Measurements from ENCODE around the gene ARHGEF2. TPM values are rescaled to one million over a fixed set of nuclear protein-coding genes. Genes with fewer than 3 reads are reported as not detected.

ARHGEF2 gene
- total RNA-seq, 1 experiment from 2014 or later: 69.5 TPM

- Mint-ChIP-seq H3K4me1 (peaks cover 20% of the 10 kb centered on the region), H3K9me3 (no peaks in the 10 kb centered on the region), H3K36me3 (peaks cover 35% of the 10 kb centered on the region), H3K27ac (no peak within 1 kb of the TSS), H3K4me3 (no peak within 1 kb of the TSS), H3K27me3 (ENCODE audit: low read depth) (no peaks in the 10 kb centered on the region)
- DNase-seq (ENCODE audit: low spot score) (peak; percentile 88), ATAC-seq (peak; percentile 92)
- CTCF ChIA-PET: interaction anchor here (0.7 to 4.4 kb wide), 13 partner anchors 9 to 196 kb away, joined by 3 to 26 read pairs (median 5); partner anchors contain the start of genes ARHGEF2 and SYT11
- POLR2A ChIA-PET: interaction anchor here (0.9 to 1.5 kb wide), 6 partner anchors 10 to 126 kb away, joined by 3 to 9 read pairs (median 4); partner anchors contain the start of gene RAB25
- TF ChIP-seq JUN (CRISPR knock-in tag; IDR thresholded peaks at IDR 0.05): 0 out of 2 replicates have a peak, but pooled peaks have one; percentile 22
- no peak for TF ChIP-seq TEAD4 (CRISPR knock-in tag; IDR thresholded peaks at IDR 0.05)
- TF ChIP-seq SP1 (CRISPR knock-in tag; conservative IDR thresholded peaks at IDR 0.05): peak; percentile 71
- peak; percentile 77 for TF ChIP-seq NFE2L1 (CRISPR knock-in tag; IDR thresholded peaks at IDR 0.05)
- 0 out of 2 replicates have a peak, but pooled peaks have one; percentile 21 for TF ChIP-seq E2F1 (CRISPR knock-in tag; IDR thresholded peaks at IDR 0.05)
- peak; percentile 72 for TF ChIP-seq MAX (CRISPR knock-in tag; IDR thresholded peaks at IDR 0.05)
- peak; percentile 82 for TF ChIP-seq FOXK1 (CRISPR knock-in tag; IDR thresholded peaks at IDR 0.05)
- peak; percentile 50; the same call in 1 of the 2 replicates for TF ChIP-seq NFYB (CRISPR knock-in tag; conservative IDR thresholded peaks at IDR 0.05; ENCODE audit: low read depth)
- peak; percentile 70; the same call in 1 of the 2 replicates for TF ChIP-seq FOXP1 (CRISPR knock-in tag; IDR thresholded peaks at IDR 0.05; ENCODE audit: borderline replicate concordance)
- TF ChIP-seq HMGXB4 (CRISPR knock-in tag; IDR thresholded peaks at IDR 0.05): 0 out of 2 replicates have a peak, but pooled peaks have one; percentile 39
- peak; percentile 72; the same call in 1 of the 2 replicates for TF ChIP-seq MYBL2 (CRISPR knock-in tag; IDR thresholded peaks at IDR 0.05)
- peak; percentile 72; the same call in 1 of the 2 replicates for TF ChIP-seq ARID4B (CRISPR knock-in tag; IDR thresholded peaks at IDR 0.05; ENCODE audit: borderline replicate concordance)
- TF ChIP-seq KAT7 (CRISPR knock-in tag; IDR thresholded peaks at IDR 0.05; ENCODE audit: borderline replicate concordance): peak; percentile 20; the same call in 1 of the 2 replicates
- 0 out of 2 replicates have a peak, but pooled peaks have one; percentile 66 for TF ChIP-seq ZBTB43 (CRISPR knock-in tag; IDR thresholded peaks at IDR 0.05)
- TF ChIP-seq CREB1 (CRISPR knock-in tag; IDR thresholded peaks at IDR 0.05): peak; percentile 38; the same call in 1 of the 2 replicates
- no peak for TF ChIP-seq AR (CRISPR knock-in tag; IDR thresholded peaks at IDR 0.05)
- TF ChIP-seq ZNF512 (CRISPR knock-in tag; IDR thresholded peaks at IDR 0.05; ENCODE audit: borderline replicate concordance): no peak
- TF ChIP-seq CREM (CRISPR knock-in tag; IDR thresholded peaks at IDR 0.05): peak; percentile 94
- TF ChIP-seq USF2 (CRISPR knock-in tag; IDR thresholded peaks at IDR 0.05): peak; percentile 54
- TF ChIP-seq NR2C2 (CRISPR knock-in tag; IDR thresholded peaks at IDR 0.05): peak; percentile 86
- TF ChIP-seq GABPB1 (CRISPR knock-in tag; IDR thresholded peaks at IDR 0.05): peak; percentile 90
Observed at GRCh38 chr1:155934097-155934935, 44.0 kb downstream of the ARHGEF2 start, which contains the start of gene KHDC4. KHDC4 (minus strand) TSS chr1:155934413; CDS start chr1:155934373, 40 bp downstream.
